ENCODE measurements around the gene LONRF2. TPM values are rescaled to one million over a fixed set of nuclear protein-coding genes. Genes with fewer than 3 reads are reported as not detected.

LONRF2 gene
- total RNA-seq, 1 experiment from 2014 or later = 0.33 TPM

GRCh38 chr2:100223502-100223901 lies 98.8 kb downstream of the LONRF2 start (continued):
- TF ChIP-seq TCF7 (CRISPR knock-in tag; IDR thresholded peaks at IDR 0.05; ENCODE audit: low read depth) (no peak), ZNF416 (CRISPR knock-in tag; IDR thresholded peaks at IDR 0.05) (no peak), TP53 (CRISPR knock-in tag; IDR thresholded peaks at IDR 0.05) (no peak), ESRRA (CRISPR knock-in tag; IDR thresholded peaks at IDR 0.05; ENCODE audit: borderline replicate concordance) (no peak), JUN (CRISPR knock-in tag; IDR thresholded peaks at IDR 0.05) (no peak), GABPB1 (CRISPR knock-in tag; IDR thresholded peaks at IDR 0.05) (no peak), CBFB (CRISPR knock-in tag; IDR thresholded peaks at IDR 0.05; ENCODE audit: low read depth) (no peak), TEAD1 (CRISPR knock-in tag; IDR thresholded peaks at IDR 0.05) (no peak), CREM (CRISPR knock-in tag; IDR thresholded peaks at IDR 0.05) (no peak)
- TF ChIP-seq, protein P1, sequence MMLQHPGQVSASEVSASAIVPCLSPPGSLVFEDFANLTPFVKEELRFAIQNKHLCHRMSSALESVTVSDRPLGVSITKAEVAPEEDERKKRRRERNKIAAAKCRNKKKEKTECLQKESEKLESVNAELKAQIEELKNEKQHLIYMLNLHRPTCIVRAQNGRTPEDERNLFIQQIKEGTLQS (CRISPR knock-in tag; conservative IDR thresholded peaks at IDR 0.05) = no peak
- TF ChIP-seq, protein P2, sequence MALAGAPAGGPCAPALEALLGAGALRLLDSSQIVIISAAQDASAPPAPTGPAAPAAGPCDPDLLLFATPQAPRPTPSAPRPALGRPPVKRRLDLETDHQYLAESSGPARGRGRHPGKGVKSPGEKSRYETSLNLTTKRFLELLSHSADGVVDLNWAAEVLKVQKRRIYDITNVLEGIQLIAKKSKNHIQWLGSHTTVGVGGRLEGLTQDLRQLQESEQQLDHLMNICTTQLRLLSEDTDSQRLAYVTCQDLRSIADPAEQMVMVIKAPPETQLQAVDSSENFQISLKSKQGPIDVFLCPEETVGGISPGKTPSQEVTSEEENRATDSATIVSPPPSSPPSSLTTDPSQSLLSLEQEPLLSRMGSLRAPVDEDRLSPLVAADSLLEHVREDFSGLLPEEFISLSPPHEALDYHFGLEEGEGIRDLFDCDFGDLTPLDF (CRISPR knock-in tag; IDR thresholded peaks at IDR 0.05) = no peak
- TF ChIP-seq, protein P3, sequence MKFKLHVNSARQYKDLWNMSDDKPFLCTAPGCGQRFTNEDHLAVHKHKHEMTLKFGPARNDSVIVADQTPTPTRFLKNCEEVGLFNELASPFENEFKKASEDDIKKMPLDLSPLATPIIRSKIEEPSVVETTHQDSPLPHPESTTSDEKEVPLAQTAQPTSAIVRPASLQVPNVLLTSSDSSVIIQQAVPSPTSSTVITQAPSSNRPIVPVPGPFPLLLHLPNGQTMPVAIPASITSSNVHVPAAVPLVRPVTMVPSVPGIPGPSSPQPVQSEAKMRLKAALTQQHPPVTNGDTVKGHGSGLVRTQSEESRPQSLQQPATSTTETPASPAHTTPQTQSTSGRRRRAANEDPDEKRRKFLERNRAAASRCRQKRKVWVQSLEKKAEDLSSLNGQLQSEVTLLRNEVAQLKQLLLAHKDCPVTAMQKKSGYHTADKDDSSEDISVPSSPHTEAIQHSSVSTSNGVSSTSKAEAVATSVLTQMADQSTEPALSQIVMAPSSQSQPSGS (CRISPR knock-in tag; IDR thresholded peaks at IDR 0.05; ENCODE audit: borderline replicate concordance, low read depth) = no peak

Other genes with a start within 250 kb of the LONRF2 start
- gene AFF3, start 179.9 kb downstream of the LONRF2 start, total RNA-seq (2021) = 1.1 to 1.2 TPM (median 1.2 TPM) in 3 replicates
- 19.9 to 24.4 TPM (median 21.6 TPM) in 3 replicates for gene CHST10, start 95.2 kb upstream of the LONRF2 start, total RNA-seq (2021)
- not detected in 3 replicates for gene NMS, start 148.0 kb upstream of the LONRF2 start, total RNA-seq (2021)
- gene PDCL3, start 240.5 kb upstream of the LONRF2 start, total RNA-seq (2021) = 22.0 to 22.9 TPM (median 22.1 TPM) in 3 replicates

All from WTC11 (cell line).